Measurements from ENCODE around the gene ACAN.

The ACAN gene

DNA sequence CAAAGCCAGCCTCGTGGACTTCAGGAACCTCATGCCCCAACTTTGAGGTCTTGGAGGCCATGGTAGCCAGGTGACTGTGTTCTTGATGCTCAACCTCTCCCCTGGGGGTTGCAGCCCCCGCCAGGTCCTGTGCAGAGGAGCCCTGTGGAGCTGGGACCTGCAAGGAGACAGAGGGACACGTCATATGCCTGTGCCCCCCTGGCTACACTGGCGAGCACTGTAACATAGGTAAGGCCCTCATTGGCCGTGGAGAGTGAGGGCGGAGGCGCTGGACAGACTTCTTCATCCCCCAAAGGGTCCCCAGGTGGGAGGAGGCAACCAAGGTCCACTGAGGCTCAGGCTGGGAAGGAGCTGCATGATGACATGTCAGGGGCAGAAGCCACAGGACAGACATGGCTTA, 57.0 kb downstream of the ACAN start:
- in situ Hi-C loops (cut with HindIII; ENCODE audit: low sequenced_read_pairs), result no loop called here
- H3K4me3 ChIP-seq (ENCODE audit: low read depth, low read length), result no peak overlapping the region
- TF ChIP-seq, protein P1, sequence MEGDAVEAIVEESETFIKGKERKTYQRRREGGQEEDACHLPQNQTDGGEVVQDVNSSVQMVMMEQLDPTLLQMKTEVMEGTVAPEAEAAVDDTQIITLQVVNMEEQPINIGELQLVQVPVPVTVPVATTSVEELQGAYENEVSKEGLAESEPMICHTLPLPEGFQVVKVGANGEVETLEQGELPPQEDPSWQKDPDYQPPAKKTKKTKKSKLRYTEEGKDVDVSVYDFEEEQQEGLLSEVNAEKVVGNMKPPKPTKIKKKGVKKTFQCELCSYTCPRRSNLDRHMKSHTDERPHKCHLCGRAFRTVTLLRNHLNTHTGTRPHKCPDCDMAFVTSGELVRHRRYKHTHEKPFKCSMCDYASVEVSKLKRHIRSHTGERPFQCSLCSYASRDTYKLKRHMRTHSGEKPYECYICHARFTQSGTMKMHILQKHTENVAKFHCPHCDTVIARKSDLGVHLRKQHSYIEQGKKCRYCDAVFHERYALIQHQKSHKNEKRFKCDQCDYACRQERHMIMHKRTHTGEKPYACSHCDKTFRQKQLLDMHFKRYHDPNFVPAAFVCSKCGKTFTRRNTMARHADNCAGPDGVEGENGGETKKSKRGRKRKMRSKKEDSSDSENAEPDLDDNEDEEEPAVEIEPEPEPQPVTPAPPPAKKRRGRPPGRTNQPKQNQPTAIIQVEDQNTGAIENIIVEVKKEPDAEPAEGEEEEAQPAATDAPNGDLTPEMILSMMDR (IDR thresholded peaks at IDR 0.05; ENCODE audit: low read depth, low read length), result no peak
- no peak for DNase-seq (ENCODE audit: low read depth, low spot score)

DNA sequence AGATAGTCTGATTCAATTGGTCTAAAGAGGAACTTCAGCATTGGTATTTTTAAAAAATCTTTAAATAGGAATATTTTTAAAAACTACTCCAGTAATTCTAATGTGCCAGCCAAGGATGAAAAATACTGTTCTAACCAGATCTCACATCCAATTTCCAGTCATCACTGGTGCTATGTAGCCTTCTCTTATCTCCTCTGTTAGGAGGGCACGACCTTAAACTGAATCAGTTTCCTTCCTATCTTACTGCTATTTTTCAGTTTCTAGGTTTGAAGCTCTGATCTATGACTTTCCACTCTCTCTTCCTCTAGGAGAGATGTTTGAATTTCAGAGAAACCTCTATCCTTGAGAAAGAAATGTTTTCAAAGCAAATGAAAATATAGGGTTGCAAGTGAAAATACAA, 60.2 kb downstream of the ACAN start:
- TF ChIP-seq, protein P1 (IDR thresholded peaks at IDR 0.05; ENCODE audit: low read depth, low read length), result no peak
- in situ Hi-C loops (cut with HindIII; ENCODE audit: low sequenced_read_pairs), result no loop called here
- H3K4me3 ChIP-seq (ENCODE audit: low read depth, low read length), result no peak overlapping the region
- no peak for DNase-seq (ENCODE audit: low read depth, low spot score)

DNA sequence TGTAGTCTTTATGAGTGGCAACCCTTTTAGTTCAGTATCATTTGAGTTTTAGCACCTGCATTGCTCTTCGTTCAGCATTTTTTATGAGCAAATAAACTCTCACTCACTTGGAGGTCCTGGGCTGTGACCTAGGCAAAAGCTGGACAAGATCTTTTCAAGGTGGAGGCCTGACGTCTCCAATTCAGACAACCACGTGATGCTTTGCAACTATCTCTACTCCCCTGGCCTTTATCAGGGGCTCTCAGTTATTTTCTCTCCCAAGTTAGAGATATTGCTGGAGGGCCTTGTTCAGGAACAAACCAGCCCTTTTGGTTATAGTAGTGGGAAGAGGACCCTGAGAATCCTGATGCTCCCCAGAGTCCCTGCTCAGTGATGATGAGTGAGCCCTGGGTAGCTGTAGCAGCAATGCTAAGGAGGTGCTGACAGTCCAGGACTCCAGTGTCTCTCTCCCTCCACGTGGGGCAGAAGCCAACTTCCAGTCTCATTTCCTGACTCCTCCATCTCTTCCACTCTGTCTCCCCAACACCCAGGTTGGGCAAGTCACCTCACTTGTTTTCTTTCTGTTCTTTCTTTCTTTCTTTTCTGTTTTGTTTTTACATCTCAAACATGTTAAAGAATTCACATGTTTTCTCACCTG, 61.7 kb downstream of the ACAN start:
- H3K4me3 ChIP-seq (ENCODE audit: low read depth, low read length), result no peak overlapping the region
- in situ Hi-C loops (cut with HindIII; ENCODE audit: low sequenced_read_pairs), result no loop called here
- TF ChIP-seq, protein P1 (IDR thresholded peaks at IDR 0.05; ENCODE audit: low read depth, low read length), result no peak
- no peak for DNase-seq (ENCODE audit: low read depth, low spot score)

DNA sequence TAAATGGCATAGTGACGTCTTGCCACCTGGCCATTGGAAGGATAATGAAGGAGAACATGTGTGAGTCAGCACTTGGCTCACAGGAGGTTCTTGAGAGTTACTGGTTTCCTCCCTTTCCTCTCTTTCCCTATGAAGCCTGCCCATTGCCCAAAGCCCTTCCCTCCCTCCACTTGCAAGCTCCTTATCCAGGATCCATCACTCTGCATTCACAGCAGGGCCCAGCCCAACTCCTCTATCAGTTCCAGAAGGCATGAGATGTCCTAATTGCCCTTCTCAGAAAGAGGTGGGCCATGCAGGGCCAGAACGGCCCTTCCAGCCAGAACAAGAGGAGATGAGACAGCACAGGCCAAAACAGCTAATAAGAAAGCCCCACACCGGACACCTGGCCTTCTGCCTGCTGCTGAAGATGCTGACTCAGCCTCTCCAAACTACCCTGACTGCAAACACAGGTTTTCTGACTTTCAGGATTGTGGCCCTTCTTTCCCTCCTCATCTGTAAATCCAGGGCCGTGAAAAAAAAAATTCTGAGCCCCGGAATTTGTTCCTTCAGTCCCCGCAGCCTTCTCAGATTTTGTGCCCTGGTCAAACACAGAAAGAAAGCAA, 62.4 kb downstream of the ACAN start:
- in situ Hi-C loops (cut with HindIII; ENCODE audit: low sequenced_read_pairs), result no loop called here
- DNase-seq (ENCODE audit: low read depth, low spot score), result no peak
- TF ChIP-seq, protein P1 (IDR thresholded peaks at IDR 0.05; ENCODE audit: low read depth, low read length), result no peak
- H3K4me3 ChIP-seq (ENCODE audit: low read depth, low read length), result no peak overlapping the region

DNA sequence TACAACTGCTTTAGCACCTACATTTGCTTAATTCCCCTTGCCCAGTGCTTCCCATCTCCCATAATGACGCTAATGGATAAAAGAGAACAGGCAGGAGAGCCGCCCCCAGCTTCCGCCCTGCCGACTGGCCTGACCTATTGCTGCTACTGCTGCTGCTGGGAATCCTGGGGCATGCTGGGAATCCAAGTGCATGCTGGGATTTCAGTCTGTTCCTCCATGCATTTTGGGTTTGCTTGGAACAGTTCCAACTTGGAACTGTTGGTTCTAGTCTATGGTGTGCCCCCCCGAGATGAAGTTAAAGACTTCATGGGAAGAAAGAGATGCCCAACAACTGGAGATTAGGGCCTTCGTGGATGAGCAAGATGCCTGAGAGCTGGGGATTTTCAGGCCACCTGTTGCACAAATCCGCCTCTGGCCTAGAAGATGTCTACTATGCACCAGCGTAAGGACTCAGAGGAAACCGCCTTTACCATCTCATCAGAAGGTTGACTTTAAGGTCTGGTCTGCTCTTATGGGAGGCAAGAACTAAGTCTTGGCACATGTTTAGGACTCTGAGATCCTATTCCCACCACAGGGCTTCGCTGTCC, 63.2 kb downstream of the ACAN start:
- no peak overlapping the region for H3K4me3 ChIP-seq (ENCODE audit: low read depth, low read length)
- in situ Hi-C loops (cut with HindIII; ENCODE audit: low sequenced_read_pairs), result no loop called here
- TF ChIP-seq, protein P1 (IDR thresholded peaks at IDR 0.05; ENCODE audit: low read depth, low read length), result no peak
- no peak for DNase-seq (ENCODE audit: low read depth, low spot score)

DNA sequence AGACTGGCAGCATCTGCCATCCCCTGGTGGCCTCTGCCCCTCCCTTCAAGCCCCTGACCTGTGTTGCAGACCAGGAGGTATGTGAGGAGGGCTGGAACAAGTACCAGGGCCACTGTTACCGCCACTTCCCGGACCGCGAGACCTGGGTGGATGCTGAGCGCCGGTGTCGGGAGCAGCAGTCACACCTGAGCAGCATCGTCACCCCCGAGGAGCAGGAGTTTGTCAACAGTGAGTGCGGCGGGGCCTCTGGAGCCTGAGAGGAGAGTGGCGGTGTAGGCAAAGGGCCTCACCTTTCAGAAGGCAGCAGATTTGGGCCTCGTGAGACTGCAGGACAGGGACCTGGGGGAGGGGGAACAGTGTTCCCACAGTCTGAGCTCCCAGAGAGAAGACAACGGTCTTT, 68.1 kb downstream of the ACAN start:
- no peak for DNase-seq (ENCODE audit: low read depth, low spot score)
- TF ChIP-seq, protein P1 (IDR thresholded peaks at IDR 0.05; ENCODE audit: low read depth, low read length), result no peak
- in situ Hi-C loops (cut with HindIII; ENCODE audit: low sequenced_read_pairs), result no loop called here
- H3K4me3 ChIP-seq (ENCODE audit: low read depth, low read length), result no peak overlapping the region

Data from astrocyte of the spinal cord (primary cell).